Parathyroid adenoma (tissue), 2 donors: ENCODE results near the gene USH1C.

ENCODE experiments used
- H2AFZ ChIP-seq: fragments of 300-600 bp; sonication (generic); one replicate; pipeline ENCODE4 v1.7.0; 2017; ENCODE audit warnings: antibody characterized with exemption, mild to moderate bottlenecking
- H3K27ac ChIP-seq: fragments of 300-600 bp; sonication (generic); one replicate; pipeline ENCODE4 v1.7.0; 2017
- H3K27me3 ChIP-seq: fragments of 300-600 bp; sonication (generic); one replicate; pipeline ENCODE4 v1.7.0; 2017; ENCODE audit warnings: low read length; ENCODE audit not compliant: control insufficient read depth, insufficient read depth
- H3K36me3 ChIP-seq: fragments of 300-600 bp; sonication (generic); one replicate; pipeline ENCODE4 v1.7.0; 2017; ENCODE audit warnings: low read length; ENCODE audit not compliant: control insufficient read depth, insufficient read depth
- H3K4me1 ChIP-seq: fragments of 300-600 bp; sonication (generic); one replicate; pipeline ENCODE4 v1.7.0; 2017; ENCODE audit warnings: control low read depth
- H3K4me2 ChIP-seq: fragments of 300-600 bp; sonication (generic); one replicate; pipeline ENCODE4 v1.7.0; 2017; ENCODE audit warnings: low read length
- H3K4me3 ChIP-seq: fragments of 300-600 bp; sonication (generic); one replicate; pipeline ENCODE4 v1.7.0; 2017; ENCODE audit warnings: low read depth, low read length
- H3K79me2 ChIP-seq: fragments of 300-600 bp; sonication (generic); one replicate; pipeline ENCODE4 v1.7.0; 2017; ENCODE audit warnings: control low read depth
- H3K9ac ChIP-seq: fragments of 300-600 bp; sonication (generic); one replicate; pipeline ENCODE4 v1.7.0; 2017; ENCODE audit warnings: mild to moderate bottlenecking
- H3K9me3 ChIP-seq: fragments of 300-600 bp; sonication (generic); one replicate; pipeline ENCODE4 v1.7.0; 2017; ENCODE audit warnings: low read length; ENCODE audit not compliant: control insufficient read depth
- TF ChIP-seq, protein P1 (sequence below): fragments of 300-600 bp; sonication (generic); IDR thresholded peaks from one replicate; pipeline ENCODE4 v1.7.0; 2017; ENCODE audit warnings: antibody characterized with exemption, mild to moderate bottlenecking
- donor health status: primary hyperparathyroidism.

The USH1C gene

GRCh38 chr11:17541330-17541885 lies 2.8 kb downstream of the USH1C start:
- H3K9me3 ChIP-seq, result no peaks in the 10 kb centered on the region
- H2AFZ ChIP-seq, result no peak overlapping the region
- H3K9ac ChIP-seq, result no peak overlapping the region
- H3K4me3 ChIP-seq, result no peak overlapping the region
- no peaks in the 10 kb centered on the region for H3K27me3 ChIP-seq
- no peak overlapping the region for H3K4me2 ChIP-seq
- TF ChIP-seq, protein P1, sequence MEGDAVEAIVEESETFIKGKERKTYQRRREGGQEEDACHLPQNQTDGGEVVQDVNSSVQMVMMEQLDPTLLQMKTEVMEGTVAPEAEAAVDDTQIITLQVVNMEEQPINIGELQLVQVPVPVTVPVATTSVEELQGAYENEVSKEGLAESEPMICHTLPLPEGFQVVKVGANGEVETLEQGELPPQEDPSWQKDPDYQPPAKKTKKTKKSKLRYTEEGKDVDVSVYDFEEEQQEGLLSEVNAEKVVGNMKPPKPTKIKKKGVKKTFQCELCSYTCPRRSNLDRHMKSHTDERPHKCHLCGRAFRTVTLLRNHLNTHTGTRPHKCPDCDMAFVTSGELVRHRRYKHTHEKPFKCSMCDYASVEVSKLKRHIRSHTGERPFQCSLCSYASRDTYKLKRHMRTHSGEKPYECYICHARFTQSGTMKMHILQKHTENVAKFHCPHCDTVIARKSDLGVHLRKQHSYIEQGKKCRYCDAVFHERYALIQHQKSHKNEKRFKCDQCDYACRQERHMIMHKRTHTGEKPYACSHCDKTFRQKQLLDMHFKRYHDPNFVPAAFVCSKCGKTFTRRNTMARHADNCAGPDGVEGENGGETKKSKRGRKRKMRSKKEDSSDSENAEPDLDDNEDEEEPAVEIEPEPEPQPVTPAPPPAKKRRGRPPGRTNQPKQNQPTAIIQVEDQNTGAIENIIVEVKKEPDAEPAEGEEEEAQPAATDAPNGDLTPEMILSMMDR, result no peak
- H3K36me3 ChIP-seq, result no peaks in the 10 kb centered on the region
- no peaks in the 10 kb centered on the region for H3K4me1 ChIP-seq
- no peaks in the 10 kb centered on the region for H3K79me2 ChIP-seq
- no peak overlapping the region for H3K27ac ChIP-seq

- Histone ChIP-seq H3K4me3 (no peak overlapping the region), H3K79me2 (no peaks in the 10 kb centered on the region), H3K9ac (no peak overlapping the region), H3K27ac (no peak overlapping the region), H3K27me3 (no peaks in the 10 kb centered on the region), H3K36me3 (no peaks in the 10 kb centered on the region), H2AFZ (no peak overlapping the region), H3K9me3 (no peaks in the 10 kb centered on the region), H3K4me1 (no peaks in the 10 kb centered on the region), H3K4me2 (no peak overlapping the region)
- TF ChIP-seq, protein P1, result no peak
These were observed 3.4 kb downstream of the USH1C start for GRCh38 chr11:17540807-17541206.

DNA sequence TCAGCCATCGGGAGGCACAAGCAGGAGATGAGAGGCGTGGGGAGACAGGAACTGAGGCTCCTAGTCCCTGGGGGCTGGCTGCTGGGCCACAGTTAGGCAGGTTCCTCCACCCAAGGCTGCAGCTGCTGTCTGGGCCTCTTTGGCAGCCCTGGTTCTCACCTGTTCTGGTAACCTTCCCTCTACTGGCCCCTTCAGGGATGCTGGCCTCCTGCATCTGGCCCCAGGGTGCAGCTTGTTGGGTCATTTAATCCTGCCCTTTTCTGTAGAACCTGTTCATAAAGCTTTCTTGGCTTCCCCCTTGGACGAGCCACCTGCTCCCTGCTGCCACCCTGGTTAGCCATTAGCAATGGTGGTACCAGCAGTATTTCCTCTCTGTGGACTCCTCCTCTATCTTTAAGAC lies 5.5 kb downstream of the USH1C start:
- Histone ChIP-seq H3K27ac (no peak overlapping the region), H3K27me3 (no peaks in the 10 kb centered on the region), H2AFZ (no peak overlapping the region), H3K4me2 (no peak overlapping the region), H3K4me1 (no peaks in the 10 kb centered on the region), H3K79me2 (no peaks in the 10 kb centered on the region), H3K4me3 (no peak overlapping the region), H3K9ac (no peak overlapping the region), H3K9me3 (no peaks in the 10 kb centered on the region), H3K36me3 (no peaks in the 10 kb centered on the region)
- TF ChIP-seq, protein P1, result no peak

- Histone ChIP-seq H3K9me3 (no peaks in the 10 kb centered on the region), H2AFZ (no peak overlapping the region), H3K4me1 (no peaks in the 10 kb centered on the region), H3K4me2 (no peak overlapping the region), H3K9ac (no peak overlapping the region), H3K4me3 (no peak overlapping the region), H3K79me2 (no peaks in the 10 kb centered on the region), H3K27ac (no peak overlapping the region), H3K27me3 (no peaks in the 10 kb centered on the region), H3K36me3 (no peaks in the 10 kb centered on the region)
- TF ChIP-seq, protein P1, result no peak
These were observed 6.2 kb downstream of the USH1C start for GRCh38 chr11:17538054-17538453.

DNA sequence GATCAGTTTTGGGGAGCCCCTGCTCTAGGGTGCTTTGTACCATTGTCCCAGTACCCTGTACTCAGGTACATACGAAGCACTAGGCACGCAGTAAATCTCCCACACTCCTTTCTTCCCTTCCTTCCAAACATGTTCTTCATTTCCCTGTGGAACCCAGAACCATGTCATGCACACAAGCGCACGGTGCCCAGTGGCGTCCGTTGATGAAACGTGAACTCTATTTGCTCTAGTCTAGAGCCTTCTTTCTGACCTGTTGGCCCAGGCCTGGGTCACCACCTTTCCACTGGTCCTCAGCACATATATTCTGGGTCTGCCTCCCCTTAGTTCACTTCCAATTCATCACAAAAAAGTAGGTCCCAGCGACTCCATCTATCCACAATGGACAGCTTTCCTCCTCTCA lies 7.0 kb downstream of the USH1C start:
- Histone ChIP-seq H3K4me3 (no peak overlapping the region), H3K4me2 (no peak overlapping the region), H3K9ac (no peak overlapping the region), H3K27me3 (no peaks in the 10 kb centered on the region), H3K36me3 (no peaks in the 10 kb centered on the region), H3K9me3 (no peaks in the 10 kb centered on the region), H3K27ac (no peak overlapping the region), H3K79me2 (no peaks in the 10 kb centered on the region), H2AFZ (no peak overlapping the region), H3K4me1 (no peaks in the 10 kb centered on the region)
- TF ChIP-seq, protein P1, result no peak
